Limb (tissue), 2 donors: ENCODE results near the gene RGL4.

Experiments used
- DNase-seq, 2 donors: peaks; one replicate each; pipeline ENCODE4 v3.0.0-alpha.2; 2016; ENCODE audit errors: extremely low spot score in 2 of 2

The RGL4 gene

GRCh38 chr22:23742505-23743264 lies 51.9 kb downstream of the RGL4 start:
- no peak for DNase-seq

- peak; percentile 51 to 74 for DNase-seq
These were observed 52.5 kb downstream of the RGL4 start for GRCh38 chr22:23743303-23743705.

GRCh38 chr22:23744001-23744400 lies 53.2 kb downstream of the RGL4 start:
- no peak for DNase-seq

GRCh38 chr22:23744485-23744884 lies 53.7 kb downstream of the RGL4 start:
- no peak for DNase-seq

GRCh38 chr22:23745791-23746190 lies 55.0 kb downstream of the RGL4 start:
- no peak for DNase-seq
